Measurements from ENCODE around the gene GOLM1.

DNA sequence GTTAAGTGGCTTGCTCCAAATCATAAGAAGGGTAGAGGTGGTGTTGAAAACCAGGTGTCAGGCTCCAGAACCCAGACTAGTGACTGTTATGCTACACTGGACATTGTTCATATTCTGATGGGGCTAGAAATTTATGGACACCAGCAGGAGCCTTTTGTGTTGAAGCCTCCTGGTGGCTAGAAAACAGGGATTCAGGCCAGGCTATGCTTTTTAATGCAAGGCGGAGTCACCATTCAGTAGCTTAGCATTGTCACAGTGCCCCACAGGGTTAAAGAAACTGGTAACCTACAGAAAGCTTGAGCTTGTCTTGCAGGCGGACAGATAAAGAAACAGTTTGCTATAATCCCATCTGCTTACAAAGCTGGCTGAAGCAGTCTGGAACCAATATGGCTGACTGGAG lies 23.0 kb upstream of the GOLM1 start:
- TF ChIP-seq CTCF (IDR thresholded peaks at IDR 0.05 in 8 of 11, conservative IDR thresholded peaks at IDR 0.05 in 3 of 11) (no peak), POLR2A (IDR thresholded peaks at IDR 0.05) (no peak), POLR2AphosphoS5 (IDR thresholded peaks at IDR 0.05) (no peak)

Measured in spleen (tissue), 7 donors.